Colonic mucosa (tissue), 4 donors: Measurements from ENCODE around the gene EMP2. TPM values are rescaled to one million over a fixed set of nuclear protein-coding genes. Genes with fewer than 3 reads are reported as not detected.

ENCODE experiments used
- DNase-seq: peaks from one replicate; pipeline ENCODE4 v3.0.0-alpha.2; 2020
- H3K27ac ChIP-seq: fragments of 200-600 bp; one replicate; pipeline ENCODE4 v1.8.0; 2021
- H3K27me3 ChIP-seq: fragments of 200-600 bp; one replicate; pipeline ENCODE4 v1.8.0; 2021
- H3K36me3 ChIP-seq: fragments of 200-600 bp; one replicate; pipeline ENCODE4 v1.8.0; 2021
- H3K4me1 ChIP-seq: fragments of 200-600 bp; one replicate; pipeline ENCODE4 v1.8.0; 2021; ENCODE audit warnings: mild to moderate bottlenecking
- H3K4me3 ChIP-seq: fragments of 200-600 bp; one replicate; pipeline ENCODE4 v1.8.0; 2021
- H3K9ac ChIP-seq, 2 donors: one replicate each; pipeline ENCODE4 v1.7.0; 2013; ENCODE audit warnings: control low read depth in 2 of 2, low read depth in 2 of 2, low read length in 2 of 2
- H3K9me3 ChIP-seq: fragments of 200-600 bp; one replicate; pipeline ENCODE4 v1.8.0; 2021
- CTCF ChIP-seq: fragments of 200-600 bp; IDR thresholded peaks from one replicate; pipeline ENCODE4 v1.8.0; 2022; ENCODE audit warnings: antibody characterized with exemption, mild to moderate bottlenecking
- intact Hi-C: fragments of 100-400 bp; cut with DNase I; formaldehyde crosslinking; loops from one replicate; pipeline ENCODE4 v1.14.1; 2022
- total RNA-seq, 2 donors: library from RNA; stranded (reverse); fragmentation: NEBNext Ultra II Directional in 1 of 2; extraction: Animal tissue kit (Norgen Biotek cat#: 25700) in 1 of 2; gene quantifications; one replicate each; pipeline ENCODE4 v1.2.1, GENCODE V29; 2021
- donor health status: healthy.
- donor health status: DM: no; HTN: no; CAD: no.
- donor health status: DM: no; HTN: no; CAD: no.

The EMP2 gene
- total RNA-seq, 2 donors from 2014 or later = 113 to 133 TPM

- no peaks in the 10 kb centered on the region for H3K9me3 ChIP-seq
- no peak for TF ChIP-seq CTCF
- intact Hi-C loops = no loop called here
- no peaks in the 10 kb centered on the region for H3K27me3 ChIP-seq
- H3K36me3 ChIP-seq = no peaks in the 10 kb centered on the region
- DNase-seq = no peak
- H3K27ac ChIP-seq = no peak overlapping the region
- no peak overlapping the region for H3K9ac ChIP-seq
- no peaks in the 10 kb centered on the region for H3K4me1 ChIP-seq
- H3K4me3 ChIP-seq = no peak overlapping the region
These were observed 87.1 kb downstream of the EMP2 start for GRCh38 chr16:10493276-10493675.

GRCh38 chr16:10490141-10490540 is 90.3 kb downstream of the EMP2 start:
- Histone ChIP-seq H3K4me3 (no peak overlapping the region), H3K4me1 (no peaks in the 10 kb centered on the region), H3K9ac (no peak overlapping the region), H3K27ac (no peak overlapping the region), H3K36me3 (no peaks in the 10 kb centered on the region), H3K9me3 (no peaks in the 10 kb centered on the region), H3K27me3 (no peaks in the 10 kb centered on the region)
- no peak for TF ChIP-seq CTCF
- DNase-seq = no peak
- intact Hi-C loops = no loop called here

GRCh38 chr16:10485698-10486382 is 94.6 kb downstream of the EMP2 start:
- Histone ChIP-seq H3K9me3 (no peaks in the 10 kb centered on the region), H3K27me3 (no peaks in the 10 kb centered on the region), H3K27ac (no peak overlapping the region), H3K4me3 (no peak overlapping the region), H3K36me3 (no peaks in the 10 kb centered on the region), H3K4me1 (no peaks in the 10 kb centered on the region), H3K9ac (no peak overlapping the region)
- no peak for DNase-seq
- intact Hi-C loops = no loop called here
- TF ChIP-seq CTCF = no peak

- no peak overlapping the region for H3K27ac ChIP-seq
- H3K9me3 ChIP-seq = no peaks in the 10 kb centered on the region
- no peaks in the 10 kb centered on the region for H3K27me3 ChIP-seq
- H3K4me1 ChIP-seq = no peaks in the 10 kb centered on the region
- TF ChIP-seq CTCF = no peak
- DNase-seq = no peak
- H3K4me3 ChIP-seq = no peak overlapping the region
- no peak overlapping the region for H3K9ac ChIP-seq
- H3K36me3 ChIP-seq = no peaks in the 10 kb centered on the region
- intact Hi-C loops = no loop called here
These were observed 95.2 kb downstream of the EMP2 start for GRCh38 chr16:10485159-10485558.

GRCh38 chr16:10480151-10480550 is 100.2 kb downstream of the EMP2 start:
- DNase-seq = no peak
- no peaks in the 10 kb centered on the region for H3K9me3 ChIP-seq
- no peaks in the 10 kb centered on the region for H3K27me3 ChIP-seq
- intact Hi-C loops = no loop called here
- H3K9ac ChIP-seq = no peak overlapping the region
- H3K27ac ChIP-seq = no peak overlapping the region
- TF ChIP-seq CTCF = no peak
- no peaks in the 10 kb centered on the region for H3K36me3 ChIP-seq
- H3K4me1 ChIP-seq = no peaks in the 10 kb centered on the region
- H3K4me3 ChIP-seq = no peak overlapping the region

Other genes starting within 250 kb of the EMP2 start
- 10 to 100 TPM in 1 of 2 donors, 1 to 10 TPM in 1; 5.8 to 14.5 TPM for gene ATF7IP2, start 194.5 kb downstream of the EMP2 start, total RNA-seq
- gene TEKT5, start 114.3 kb upstream of the EMP2 start, total RNA-seq = under 1 TPM; 0.21 to 0.82 TPM
- gene NUBP1, start 163.2 kb upstream of the EMP2 start, total RNA-seq = 10 to 100 TPM; 28.4 to 28.7 TPM
- under 1 TPM in 1 of 2 donors, not detected in 1; 0.19 TPM for gene TVP23A, start 238.2 kb upstream of the EMP2 start, total RNA-seq